ENCODE results near the gene PPP1R9A.

- TF ChIP-seq CTCF (IDR thresholded peaks at IDR 0.05) (no peak), POLR2A (IDR thresholded peaks at IDR 0.05) (no peak)
Measured at GRCh38 chr7:95126053-95126709, 218.8 kb downstream of the PPP1R9A start.
